ENCODE data around the gene DIAPH2. TPM values are rescaled to one million over a fixed set of nuclear protein-coding genes. Genes with fewer than 3 reads are reported as not detected.

Gene DIAPH2
- total and polyA plus RNA-seq, 2 experiments from 2014 or later: 16.2 to 56.6 TPM

- no peaks in the 10 kb centered on the region for H3K79me2 ChIP-seq (replicated peaks; ENCODE audit: insufficient read depth)
- H3K4me3 Mint-ChIP-seq: no peak overlapping the region
- H3F3A ChIP-seq (replicated peaks; ENCODE audit: low read depth): no peaks in the 10 kb centered on the region
- no peaks in the 10 kb centered on the region; the same call in 1 of the 2 replicates for H4K20me1 ChIP-seq (replicated peaks; ENCODE audit: insufficient read depth)
- no peaks in the 10 kb centered on the region for H3K36me3 ChIP-seq (ENCODE audit: insufficient read depth)
- peaks cover 14% of the 10 kb centered on the region for H3K4me1 ChIP-seq (ENCODE audit: insufficient read depth)
- no peaks in the 10 kb centered on the region for H3K9me2 ChIP-seq (ENCODE audit: insufficient read depth)
- no peak overlapping the region for H3K27ac Mint-ChIP-seq
- peaks cover 26% of the 10 kb centered on the region; the same call in 2 of the 3 replicates for H3K4me1 Mint-ChIP-seq
- H3K4me2 ChIP-seq: no peak overlapping the region
- no peaks in the 10 kb centered on the region for H3K36me3 Mint-ChIP-seq (ENCODE audit: low read depth)
- peaks cover 2% of the 10 kb centered on the region for H3K27me3 Mint-ChIP-seq (ENCODE audit: insufficient read depth, low read depth, poor library complexity)
- TF ChIP-seq, protein P1, sequence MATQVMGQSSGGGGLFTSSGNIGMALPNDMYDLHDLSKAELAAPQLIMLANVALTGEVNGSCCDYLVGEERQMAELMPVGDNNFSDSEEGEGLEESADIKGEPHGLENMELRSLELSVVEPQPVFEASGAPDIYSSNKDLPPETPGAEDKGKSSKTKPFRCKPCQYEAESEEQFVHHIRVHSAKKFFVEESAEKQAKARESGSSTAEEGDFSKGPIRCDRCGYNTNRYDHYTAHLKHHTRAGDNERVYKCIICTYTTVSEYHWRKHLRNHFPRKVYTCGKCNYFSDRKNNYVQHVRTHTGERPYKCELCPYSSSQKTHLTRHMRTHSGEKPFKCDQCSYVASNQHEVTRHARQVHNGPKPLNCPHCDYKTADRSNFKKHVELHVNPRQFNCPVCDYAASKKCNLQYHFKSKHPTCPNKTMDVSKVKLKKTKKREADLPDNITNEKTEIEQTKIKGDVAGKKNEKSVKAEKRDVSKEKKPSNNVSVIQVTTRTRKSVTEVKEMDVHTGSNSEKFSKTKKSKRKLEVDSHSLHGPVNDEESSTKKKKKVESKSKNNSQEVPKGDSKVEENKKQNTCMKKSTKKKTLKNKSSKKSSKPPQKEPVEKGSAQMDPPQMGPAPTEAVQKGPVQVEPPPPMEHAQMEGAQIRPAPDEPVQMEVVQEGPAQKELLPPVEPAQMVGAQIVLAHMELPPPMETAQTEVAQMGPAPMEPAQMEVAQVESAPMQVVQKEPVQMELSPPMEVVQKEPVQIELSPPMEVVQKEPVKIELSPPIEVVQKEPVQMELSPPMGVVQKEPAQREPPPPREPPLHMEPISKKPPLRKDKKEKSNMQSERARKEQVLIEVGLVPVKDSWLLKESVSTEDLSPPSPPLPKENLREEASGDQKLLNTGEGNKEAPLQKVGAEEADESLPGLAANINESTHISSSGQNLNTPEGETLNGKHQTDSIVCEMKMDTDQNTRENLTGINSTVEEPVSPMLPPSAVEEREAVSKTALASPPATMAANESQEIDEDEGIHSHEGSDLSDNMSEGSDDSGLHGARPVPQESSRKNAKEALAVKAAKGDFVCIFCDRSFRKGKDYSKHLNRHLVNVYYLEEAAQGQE (IDR thresholded peaks at IDR 0.05; ENCODE audit: unreplicated experiment): no peak
- TF ChIP-seq ZNF331 (CRISPR knock-in tag; IDR thresholded peaks at IDR 0.05; ENCODE audit: low read depth) (no peak), CREB1 (CRISPR knock-in tag; IDR thresholded peaks at IDR 0.05; ENCODE audit: low read depth) (no peak), EZH2 (IDR thresholded peaks at IDR 0.05; ENCODE audit: low read depth, unreplicated experiment) (no peak), EZH2phosphoT487 (IDR thresholded peaks at IDR 0.05; ENCODE audit: unreplicated experiment) (no peak), POLR2AphosphoS5 (IDR thresholded peaks at IDR 0.05; ENCODE audit: low read depth) (no peak), STAT1 (IDR thresholded peaks at IDR 0.05; ENCODE audit: unreplicated experiment) (no peak), JUNB (IDR thresholded peaks at IDR 0.05; ENCODE audit: unreplicated experiment) (no peak), NANOG (IDR thresholded peaks at IDR 0.05; ENCODE audit: borderline replicate concordance) (no peak), ZNF114 (CRISPR knock-in tag; IDR thresholded peaks at IDR 0.05) (no peak)
- TF ChIP-seq, protein P2, sequence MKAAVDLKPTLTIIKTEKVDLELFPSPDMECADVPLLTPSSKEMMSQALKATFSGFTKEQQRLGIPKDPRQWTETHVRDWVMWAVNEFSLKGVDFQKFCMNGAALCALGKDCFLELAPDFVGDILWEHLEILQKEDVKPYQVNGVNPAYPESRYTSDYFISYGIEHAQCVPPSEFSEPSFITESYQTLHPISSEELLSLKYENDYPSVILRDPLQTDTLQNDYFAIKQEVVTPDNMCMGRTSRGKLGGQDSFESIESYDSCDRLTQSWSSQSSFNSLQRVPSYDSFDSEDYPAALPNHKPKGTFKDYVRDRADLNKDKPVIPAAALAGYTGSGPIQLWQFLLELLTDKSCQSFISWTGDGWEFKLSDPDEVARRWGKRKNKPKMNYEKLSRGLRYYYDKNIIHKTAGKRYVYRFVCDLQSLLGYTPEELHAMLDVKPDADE (IDR thresholded peaks at IDR 0.05): no peak
- TF ChIP-seq, protein P3, sequence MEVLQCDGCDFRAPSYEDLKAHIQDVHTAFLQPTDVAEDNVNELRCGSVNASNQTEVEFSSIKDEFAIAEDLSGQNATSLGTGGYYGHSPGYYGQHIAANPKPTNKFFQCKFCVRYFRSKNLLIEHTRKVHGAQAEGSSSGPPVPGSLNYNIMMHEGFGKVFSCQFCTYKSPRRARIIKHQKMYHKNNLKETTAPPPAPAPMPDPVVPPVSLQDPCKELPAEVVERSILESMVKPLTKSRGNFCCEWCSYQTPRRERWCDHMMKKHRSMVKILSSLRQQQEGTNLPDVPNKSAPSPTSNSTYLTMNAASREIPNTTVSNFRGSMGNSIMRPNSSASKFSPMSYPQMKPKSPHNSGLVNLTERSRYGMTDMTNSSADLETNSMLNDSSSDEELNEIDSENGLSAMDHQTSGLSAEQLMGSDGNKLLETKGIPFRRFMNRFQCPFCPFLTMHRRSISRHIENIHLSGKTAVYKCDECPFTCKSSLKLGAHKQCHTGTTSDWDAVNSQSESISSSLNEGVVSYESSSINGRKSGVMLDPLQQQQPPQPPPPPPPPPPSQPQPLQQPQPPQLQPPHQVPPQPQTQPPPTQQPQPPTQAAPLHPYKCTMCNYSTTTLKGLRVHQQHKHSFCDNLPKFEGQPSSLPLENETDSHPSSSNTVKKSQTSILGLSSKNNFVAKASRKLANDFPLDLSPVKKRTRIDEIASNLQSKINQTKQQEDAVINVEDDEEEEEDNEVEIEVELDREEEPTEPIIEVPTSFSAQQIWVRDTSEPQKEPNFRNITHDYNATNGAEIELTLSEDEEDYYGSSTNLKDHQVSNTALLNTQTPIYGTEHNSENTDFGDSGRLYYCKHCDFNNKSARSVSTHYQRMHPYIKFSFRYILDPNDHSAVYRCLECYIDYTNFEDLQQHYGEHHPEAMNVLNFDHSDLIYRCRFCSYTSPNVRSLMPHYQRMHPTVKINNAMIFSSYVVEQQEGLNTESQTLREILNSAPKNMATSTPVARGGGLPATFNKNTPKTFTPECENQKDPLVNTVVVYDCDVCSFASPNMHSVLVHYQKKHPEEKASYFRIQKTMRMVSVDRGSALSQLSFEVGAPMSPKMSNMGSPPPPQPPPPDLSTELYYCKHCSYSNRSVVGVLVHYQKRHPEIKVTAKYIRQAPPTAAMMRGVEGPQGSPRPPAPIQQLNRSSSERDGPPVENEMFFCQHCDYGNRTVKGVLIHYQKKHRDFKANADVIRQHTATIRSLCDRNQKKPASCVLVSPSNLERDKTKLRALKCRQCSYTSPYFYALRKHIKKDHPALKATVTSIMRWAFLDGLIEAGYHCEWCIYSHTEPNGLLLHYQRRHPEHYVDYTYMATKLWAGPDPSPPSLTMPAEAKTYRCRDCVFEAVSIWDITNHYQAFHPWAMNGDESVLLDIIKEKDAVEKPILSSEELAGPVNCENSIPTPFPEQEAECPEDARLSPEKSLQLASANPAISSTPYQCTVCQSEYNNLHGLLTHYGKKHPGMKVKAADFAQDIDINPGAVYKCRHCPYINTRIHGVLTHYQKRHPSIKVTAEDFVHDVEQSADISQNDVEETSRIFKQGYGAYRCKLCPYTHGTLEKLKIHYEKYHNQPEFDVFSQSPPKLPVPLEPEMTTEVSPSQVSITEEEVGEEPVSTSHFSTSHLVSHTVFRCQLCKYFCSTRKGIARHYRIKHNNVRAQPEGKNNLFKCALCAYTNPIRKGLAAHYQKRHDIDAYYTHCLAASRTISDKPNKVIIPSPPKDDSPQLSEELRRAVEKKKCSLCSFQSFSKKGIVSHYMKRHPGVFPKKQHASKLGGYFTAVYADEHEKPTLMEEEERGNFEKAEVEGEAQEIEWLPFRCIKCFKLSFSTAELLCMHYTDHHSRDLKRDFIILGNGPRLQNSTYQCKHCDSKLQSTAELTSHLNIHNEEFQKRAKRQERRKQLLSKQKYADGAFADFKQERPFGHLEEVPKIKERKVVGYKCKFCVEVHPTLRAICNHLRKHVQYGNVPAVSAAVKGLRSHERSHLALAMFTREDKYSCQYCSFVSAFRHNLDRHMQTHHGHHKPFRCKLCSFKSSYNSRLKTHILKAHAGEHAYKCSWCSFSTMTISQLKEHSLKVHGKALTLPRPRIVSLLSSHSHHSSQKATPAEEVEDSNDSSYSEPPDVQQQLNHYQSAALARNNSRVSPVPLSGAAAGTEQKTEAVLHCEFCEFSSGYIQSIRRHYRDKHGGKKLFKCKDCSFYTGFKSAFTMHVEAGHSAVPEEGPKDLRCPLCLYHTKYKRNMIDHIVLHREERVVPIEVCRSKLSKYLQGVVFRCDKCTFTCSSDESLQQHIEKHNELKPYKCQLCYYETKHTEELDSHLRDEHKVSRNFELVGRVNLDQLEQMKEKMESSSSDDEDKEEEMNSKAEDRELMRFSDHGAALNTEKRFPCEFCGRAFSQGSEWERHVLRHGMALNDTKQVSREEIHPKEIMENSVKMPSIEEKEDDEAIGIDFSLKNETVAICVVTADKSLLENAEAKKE (CRISPR knock-in tag; IDR thresholded peaks at IDR 0.05): no peak
- TF ChIP-seq, protein P4, sequence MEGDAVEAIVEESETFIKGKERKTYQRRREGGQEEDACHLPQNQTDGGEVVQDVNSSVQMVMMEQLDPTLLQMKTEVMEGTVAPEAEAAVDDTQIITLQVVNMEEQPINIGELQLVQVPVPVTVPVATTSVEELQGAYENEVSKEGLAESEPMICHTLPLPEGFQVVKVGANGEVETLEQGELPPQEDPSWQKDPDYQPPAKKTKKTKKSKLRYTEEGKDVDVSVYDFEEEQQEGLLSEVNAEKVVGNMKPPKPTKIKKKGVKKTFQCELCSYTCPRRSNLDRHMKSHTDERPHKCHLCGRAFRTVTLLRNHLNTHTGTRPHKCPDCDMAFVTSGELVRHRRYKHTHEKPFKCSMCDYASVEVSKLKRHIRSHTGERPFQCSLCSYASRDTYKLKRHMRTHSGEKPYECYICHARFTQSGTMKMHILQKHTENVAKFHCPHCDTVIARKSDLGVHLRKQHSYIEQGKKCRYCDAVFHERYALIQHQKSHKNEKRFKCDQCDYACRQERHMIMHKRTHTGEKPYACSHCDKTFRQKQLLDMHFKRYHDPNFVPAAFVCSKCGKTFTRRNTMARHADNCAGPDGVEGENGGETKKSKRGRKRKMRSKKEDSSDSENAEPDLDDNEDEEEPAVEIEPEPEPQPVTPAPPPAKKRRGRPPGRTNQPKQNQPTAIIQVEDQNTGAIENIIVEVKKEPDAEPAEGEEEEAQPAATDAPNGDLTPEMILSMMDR (conservative IDR thresholded peaks at IDR 0.05; ENCODE audit: low read depth in 2 of 2): no peak
- no peak overlapping the region for H3K4me3 ChIP-seq
- no peak overlapping the region for H3K27ac ChIP-seq (ENCODE audit: low read depth)
- no peak for ATAC-seq
- H3K27me3 ChIP-seq (ENCODE audit: insufficient read depth): no peaks in the 10 kb centered on the region
- H3K9me3 Mint-ChIP-seq: no peaks in the 10 kb centered on the region
- no peak overlapping the region for H2AFZ ChIP-seq
- no peak for DNase-seq (ENCODE audit: low spot score)
These were observed 45.4 kb downstream of the DIAPH2 start for GRCh38 chrX:96729868-96730643.

All from GM23338 (cell line).